GM11168 (cell line): Measurements from ENCODE around the gene MARS1.
"Not testable (repeated sequence)": the region's sequence is repeated elsewhere in the genome, so short reads cannot be mapped to it uniquely, and the experiment has no call there.

Source experiments
- in situ Hi-C: fragments of 300-500 bp; cut with MboI; formaldehyde crosslinking; loops from one replicate; pipeline ENCODE4 v1.12.0; 2022; ENCODE audit warnings: low sequenced_read_pairs; ENCODE audit not compliant: unreplicated experiment

MARS1 gene

DNA sequence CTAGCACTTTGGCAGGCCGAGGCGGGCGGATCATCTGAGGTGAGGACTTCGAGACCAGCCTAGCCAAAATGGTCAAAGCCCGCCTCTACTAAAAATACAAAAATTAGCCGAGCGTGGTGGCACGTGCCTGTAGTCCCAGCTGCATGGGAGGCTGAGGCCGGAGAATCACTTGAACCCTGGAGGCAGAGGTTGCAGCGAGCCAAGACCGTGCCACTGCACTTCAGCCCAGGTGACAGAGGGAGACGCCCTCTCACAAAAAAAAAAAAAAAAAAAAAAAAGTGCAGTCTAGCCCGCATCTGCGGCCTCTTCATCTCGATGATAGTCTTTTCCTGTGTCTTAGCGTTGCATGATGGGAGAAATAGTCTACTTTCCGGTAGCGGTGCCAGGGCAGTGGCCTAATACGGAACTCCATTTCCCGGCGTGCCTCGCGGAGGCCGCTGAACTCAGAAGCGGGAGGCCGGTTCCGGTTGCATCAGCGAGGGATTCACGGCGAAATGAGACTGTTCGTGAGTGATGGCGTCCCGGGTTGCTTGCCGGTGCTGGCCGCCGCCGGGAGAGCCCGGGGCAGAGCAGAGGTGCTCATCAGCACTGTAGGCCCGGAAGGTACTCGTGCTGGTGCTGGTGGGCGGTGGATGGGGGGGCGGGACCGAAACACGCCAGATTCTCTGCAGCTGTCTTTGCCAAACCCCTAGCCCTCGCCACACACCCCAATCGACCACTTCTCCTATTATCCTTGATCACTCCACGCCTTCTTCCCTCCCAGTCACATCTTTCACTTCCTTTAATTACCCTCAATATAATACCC lies at the start of gene MARS1:
Gene MARS1, plus strand, starts transcription at position 472 of the 805 bp plus-strand sequence. Its CDS starts 23 bp downstream, at position 495.
- in situ Hi-C loops = no loop called here

- in situ Hi-C loops = no loop called here
These were observed 49.5 kb upstream of the MARS1 start for GRCh38 chr12:57438400-57438799.

DNA sequence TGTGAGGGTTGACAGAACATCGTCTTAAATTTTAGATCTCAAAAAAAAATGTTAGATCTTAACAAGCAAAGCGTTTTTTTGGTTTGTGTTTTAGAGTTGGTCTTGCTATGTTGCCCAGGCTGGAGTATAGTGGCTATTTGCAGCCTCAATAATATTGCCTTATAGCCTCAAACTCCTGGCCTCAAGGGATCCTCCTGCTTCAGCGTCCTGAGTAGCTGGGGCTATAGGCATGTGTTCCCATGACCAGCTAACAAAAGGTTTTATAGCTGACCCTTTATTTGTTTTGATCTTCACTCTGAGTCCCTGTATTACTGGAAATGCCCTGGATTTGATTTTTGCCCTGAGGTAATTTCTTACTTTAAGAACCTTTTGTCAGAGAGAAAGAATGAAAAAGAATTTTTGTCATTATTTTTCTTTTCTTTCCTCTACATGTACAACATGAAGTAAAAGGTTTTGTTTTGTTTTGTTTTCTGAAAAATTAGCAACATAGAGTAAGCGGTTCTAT lies 48.1 kb upstream of the MARS1 start:
- in situ Hi-C loops = no loop called here

GRCh38 chr12:57441393-57441792 lies 46.5 kb upstream of the MARS1 start:
- in situ Hi-C loops = not testable (repeated sequence)

DNA sequence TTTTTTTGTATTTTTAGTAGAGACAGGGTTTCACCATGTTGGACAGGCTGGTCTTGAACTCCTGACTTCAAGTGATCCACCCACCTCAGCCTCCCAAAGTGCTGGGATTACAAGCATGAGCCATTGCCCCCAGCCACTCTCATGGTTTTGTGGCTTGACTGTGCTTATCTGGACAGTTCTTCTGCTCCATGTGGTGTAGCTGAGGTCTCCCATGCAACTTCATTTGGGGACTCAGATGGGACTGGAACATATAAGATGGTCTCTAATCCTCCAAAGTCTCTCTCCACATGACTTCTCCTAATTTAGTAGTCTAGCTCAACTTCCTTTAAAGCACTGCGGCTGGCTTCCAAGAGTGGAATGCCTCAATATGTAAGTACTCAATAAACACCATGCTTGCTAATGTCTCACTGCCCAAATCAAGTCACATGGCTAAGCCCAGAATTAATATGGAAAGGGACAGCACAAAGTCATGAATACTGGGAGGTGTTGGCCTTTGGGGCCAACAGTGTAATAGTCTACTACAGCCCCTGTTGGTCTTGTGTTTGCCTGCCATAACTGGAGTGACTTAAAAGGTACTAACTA lies 45.9 kb upstream of the MARS1 start:
- in situ Hi-C loops = no loop called here

DNA sequence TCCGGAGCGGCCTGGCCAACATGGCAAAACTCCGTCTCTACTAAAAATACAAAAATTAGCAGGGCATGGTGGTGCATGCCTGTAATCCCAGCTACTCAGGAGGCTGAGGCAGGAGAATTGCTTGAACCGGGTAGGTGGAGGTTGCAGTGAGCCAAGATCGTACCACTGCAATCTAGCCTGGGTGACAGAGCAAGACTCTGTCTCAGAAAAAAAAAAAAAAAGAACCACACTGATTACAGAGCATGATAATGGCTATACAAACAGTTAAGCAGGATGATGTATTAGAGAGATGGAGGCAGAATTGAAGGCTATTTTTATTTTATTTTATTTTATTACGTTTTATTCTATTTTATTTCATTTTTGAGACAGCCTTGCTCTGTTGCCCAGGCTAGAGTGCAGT lies 43.5 kb upstream of the MARS1 start:
- in situ Hi-C loops = not testable (repeated sequence)

DNA sequence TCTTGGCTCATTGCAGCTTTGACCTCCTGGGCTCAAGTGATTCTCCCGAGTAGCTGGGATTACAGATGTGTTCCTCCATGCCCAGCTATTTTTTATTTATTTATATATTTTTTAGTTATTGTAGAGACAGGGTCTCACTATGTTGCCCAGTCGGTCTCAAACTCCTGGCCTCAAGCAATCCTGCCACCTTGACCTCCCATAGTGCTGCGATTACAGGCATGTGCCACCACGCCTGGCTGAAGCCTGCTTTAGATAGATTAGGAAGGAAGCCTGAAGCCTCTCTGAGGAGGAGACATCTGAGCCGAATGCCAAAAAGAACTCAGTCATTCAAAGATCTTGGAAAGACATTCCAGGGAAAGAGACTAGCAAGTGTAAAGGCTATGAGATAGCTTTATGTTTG lies 43.1 kb upstream of the MARS1 start:
- in situ Hi-C loops = no loop called here

- in situ Hi-C loops = no loop called here
These were observed 41.4 kb upstream of the MARS1 start for GRCh38 chr12:57446292-57446960.

DNA sequence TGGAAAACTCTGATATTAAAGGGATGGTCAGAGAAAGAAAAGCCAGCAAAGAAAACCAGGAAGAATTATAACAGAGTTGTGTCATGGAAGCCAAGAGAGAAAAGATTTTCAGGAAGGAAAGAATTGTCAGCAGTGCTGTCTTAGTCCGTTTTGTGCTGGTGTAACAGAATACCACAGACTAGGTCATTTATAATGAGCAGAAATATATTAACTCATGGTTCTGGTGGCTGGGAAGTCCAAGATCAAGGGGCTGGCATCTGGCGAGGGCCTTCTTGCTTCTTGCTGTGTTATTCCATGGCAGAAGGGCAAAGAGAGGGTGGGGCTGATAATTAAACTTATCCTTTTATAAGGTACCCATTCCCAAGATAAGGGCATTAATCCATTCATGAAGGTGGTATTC lies 39.2 kb upstream of the MARS1 start:
- in situ Hi-C loops = no loop called here

DNA sequence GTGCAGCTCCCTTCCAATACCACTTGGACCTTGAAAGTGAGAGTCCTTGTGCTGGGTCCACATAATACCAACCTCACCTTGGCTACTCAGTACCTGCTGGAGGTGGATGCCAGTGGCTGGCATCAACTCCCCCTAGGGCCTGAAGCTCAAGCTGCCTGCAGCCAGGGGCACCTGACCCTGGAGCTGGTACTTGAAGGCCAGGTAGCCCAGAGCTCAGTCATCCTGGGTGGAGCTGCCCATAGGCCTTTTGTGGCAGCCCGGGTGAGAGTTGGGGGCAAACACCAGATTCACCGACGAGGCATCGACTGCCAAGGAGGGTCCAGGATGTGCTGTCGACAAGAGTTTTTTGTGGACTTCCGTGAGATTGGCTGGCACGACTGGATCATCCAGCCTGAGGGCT lies 38.5 kb upstream of the MARS1 start:
- in situ Hi-C loops = no loop called here

DNA sequence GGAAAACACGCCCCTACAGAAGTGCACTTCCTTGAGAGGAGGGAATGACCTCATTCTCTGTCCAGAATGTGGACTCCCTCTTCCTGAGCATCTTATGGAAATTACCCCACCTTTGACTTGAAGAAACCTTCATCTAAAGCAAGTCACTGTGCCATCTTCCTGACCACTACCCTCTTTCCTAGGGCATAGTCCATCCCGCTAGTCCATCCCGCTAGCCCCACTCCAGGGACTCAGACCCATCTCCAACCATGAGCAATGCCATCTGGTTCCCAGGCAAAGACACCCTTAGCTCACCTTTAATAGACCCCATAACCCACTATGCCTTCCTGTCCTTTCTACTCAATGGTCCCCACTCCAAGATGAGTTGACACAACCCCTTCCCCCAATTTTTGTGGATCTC lies 37.8 kb upstream of the MARS1 start:
- in situ Hi-C loops = no loop called here

GRCh38 chr12:57451233-57451778 lies 36.6 kb upstream of the MARS1 start:
- in situ Hi-C loops = no loop called here

DNA sequence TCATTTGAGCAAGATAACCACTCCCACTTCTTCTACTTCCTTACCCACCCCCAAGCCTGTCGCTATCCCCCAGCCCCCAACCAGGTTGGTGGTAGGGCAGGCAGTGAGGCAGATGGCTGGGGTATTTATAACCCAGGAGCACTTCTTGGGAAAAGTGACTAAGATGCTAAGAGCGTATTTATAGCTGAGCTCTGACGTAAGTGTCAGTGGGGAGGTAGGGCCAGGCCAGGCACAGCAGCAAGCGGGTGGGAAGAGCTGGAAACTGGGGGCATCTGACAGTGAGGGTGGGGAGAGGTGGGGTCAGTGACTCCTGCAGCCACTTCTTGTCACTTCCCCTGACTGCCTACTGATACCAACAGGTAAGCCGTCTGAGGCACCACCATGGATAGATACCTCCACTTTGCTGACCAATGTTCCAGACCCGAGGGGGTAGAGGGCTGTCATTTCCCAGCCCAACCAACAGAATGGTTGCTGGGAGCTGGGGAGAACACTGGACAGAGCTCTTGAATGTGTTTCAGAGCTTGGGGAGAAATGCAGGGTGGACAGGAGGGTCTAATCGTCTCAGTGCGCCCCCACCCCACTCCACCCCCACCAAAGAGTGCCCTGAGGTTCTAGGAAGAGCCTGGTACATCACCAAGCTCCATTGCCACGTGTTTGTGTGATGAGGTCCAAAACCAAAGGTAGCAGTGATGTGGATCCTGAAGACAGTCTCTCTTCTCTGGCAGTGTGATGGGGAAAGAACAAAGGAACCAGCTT lies 35.5 kb upstream of the MARS1 start:
- in situ Hi-C loops = no loop called here

GRCh38 chr12:57452937-57453509 lies 34.8 kb upstream of the MARS1 start:
- in situ Hi-C loops = no loop called here

DNA sequence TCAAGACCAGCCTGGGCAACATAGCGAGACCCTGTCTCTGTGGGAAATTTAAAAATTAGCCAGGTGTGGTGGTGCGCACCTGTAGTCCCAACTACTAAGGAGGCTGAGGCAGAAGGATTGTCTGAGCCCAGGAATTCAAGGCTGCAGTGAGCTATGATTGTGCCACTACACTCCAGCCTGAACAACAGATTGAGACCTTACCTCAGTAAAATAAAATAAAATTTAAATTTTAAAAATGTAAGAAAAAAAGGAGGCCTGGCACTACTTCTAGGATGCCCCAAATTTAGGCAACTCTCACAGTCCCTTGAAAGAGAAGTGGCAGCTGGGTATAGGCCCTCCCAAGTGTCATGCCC lies 33.7 kb upstream of the MARS1 start:
- in situ Hi-C loops = no loop called here

- in situ Hi-C loops = loop anchor here (5.0 kb wide), 1 partner anchor 142 kb away; no protein-coding TSS in a partner anchor
These were observed 33.1 kb upstream of the MARS1 start, which contains the start of gene INHBE for GRCh38 chr12:57454566-57455373. INHBE (plus strand) TSS chr12:57455307; CDS start chr12:57455537, 230 bp downstream.

- in situ Hi-C loops = loop anchor here (5.0 kb wide), 1 partner anchor 143 kb away; no protein-coding TSS in a partner anchor
These were observed 32.3 kb upstream of the MARS1 start for GRCh38 chr12:57455374-57456144.

DNA sequence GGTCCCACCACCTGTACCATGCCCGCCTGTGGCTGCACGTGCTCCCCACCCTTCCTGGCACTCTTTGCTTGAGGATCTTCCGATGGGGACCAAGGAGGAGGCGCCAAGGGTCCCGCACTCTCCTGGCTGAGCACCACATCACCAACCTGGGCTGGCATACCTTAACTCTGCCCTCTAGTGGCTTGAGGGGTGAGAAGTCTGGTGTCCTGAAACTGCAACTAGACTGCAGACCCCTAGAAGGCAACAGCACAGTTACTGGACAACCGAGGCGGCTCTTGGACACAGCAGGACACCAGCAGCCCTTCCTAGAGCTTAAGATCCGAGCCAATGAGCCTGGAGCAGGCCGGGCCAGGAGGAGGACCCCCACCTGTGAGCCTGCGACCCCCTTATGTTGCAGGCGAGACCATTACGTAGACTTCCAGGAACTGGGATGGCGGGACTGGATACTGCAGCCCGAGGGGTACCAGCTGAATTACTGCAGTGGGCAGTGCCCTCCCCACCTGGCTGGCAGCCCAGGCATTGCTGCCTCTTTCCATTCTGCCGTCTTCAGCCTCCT lies 31.6 kb upstream of the MARS1 start:
- in situ Hi-C loops = loop anchor here (5.0 kb wide), 1 partner anchor 144 kb away; no protein-coding TSS in a partner anchor
